Sigmoid colon (tissue), 4 donors: ENCODE results near the gene ADAT1.

Experiments
- EP300 ChIP-seq, 4 donors: sonication (generic); formaldehyde crosslinking; IDR thresholded peaks; one replicate each; pipeline ENCODE4 v1.6.1; 2017; ENCODE audit warnings: antibody characterized with exemption in 4 of 4
- POLR2A ChIP-seq, 2 donors: fragments of 450-650 bp; IDR thresholded peaks; one replicate each; pipeline ENCODE4 v1.6.1; 2016; ENCODE audit warnings: antibody characterized with exemption in 2 of 2, mild to moderate bottlenecking in 2 of 2, moderate library complexity in 2 of 2
- TF ChIP-seq, protein P1 (sequence below), 4 experiments: fragments of 450-650 bp in 3 of 4; fragments of 200-600 bp in 1 of 4; IDR thresholded peaks; one replicate each; pipeline ENCODE4 v1.5.1; 2016 to 2019; ENCODE audit warnings: antibody characterized with exemption in 4 of 4, mild to moderate bottlenecking in 3 of 4, moderate library complexity in 2 of 4

GRCh38 chr16:75570396-75571065 is 52.5 kb downstream of the ADAT1 start:
- TF ChIP-seq, protein P1, sequence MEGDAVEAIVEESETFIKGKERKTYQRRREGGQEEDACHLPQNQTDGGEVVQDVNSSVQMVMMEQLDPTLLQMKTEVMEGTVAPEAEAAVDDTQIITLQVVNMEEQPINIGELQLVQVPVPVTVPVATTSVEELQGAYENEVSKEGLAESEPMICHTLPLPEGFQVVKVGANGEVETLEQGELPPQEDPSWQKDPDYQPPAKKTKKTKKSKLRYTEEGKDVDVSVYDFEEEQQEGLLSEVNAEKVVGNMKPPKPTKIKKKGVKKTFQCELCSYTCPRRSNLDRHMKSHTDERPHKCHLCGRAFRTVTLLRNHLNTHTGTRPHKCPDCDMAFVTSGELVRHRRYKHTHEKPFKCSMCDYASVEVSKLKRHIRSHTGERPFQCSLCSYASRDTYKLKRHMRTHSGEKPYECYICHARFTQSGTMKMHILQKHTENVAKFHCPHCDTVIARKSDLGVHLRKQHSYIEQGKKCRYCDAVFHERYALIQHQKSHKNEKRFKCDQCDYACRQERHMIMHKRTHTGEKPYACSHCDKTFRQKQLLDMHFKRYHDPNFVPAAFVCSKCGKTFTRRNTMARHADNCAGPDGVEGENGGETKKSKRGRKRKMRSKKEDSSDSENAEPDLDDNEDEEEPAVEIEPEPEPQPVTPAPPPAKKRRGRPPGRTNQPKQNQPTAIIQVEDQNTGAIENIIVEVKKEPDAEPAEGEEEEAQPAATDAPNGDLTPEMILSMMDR (IDR thresholded peaks at IDR 0.05), result no peak
- TF ChIP-seq EP300 (IDR thresholded peaks at IDR 0.05), result no peak
- TF ChIP-seq POLR2A (IDR thresholded peaks at IDR 0.05), result no peak
